C4-2B (cell line): ENCODE data around the gene OBP2A.

Source experiments
- ZFX ChIP-seq: fragments of 450-650 bp; IDR thresholded peaks from 2 replicates; pipeline ENCODE4 v1.6.1; 2017
- TF ChIP-seq, protein P1 (sequence below): fragments of 450-650 bp; conservative IDR thresholded peaks from 2 replicates; pipeline ENCODE4 v1.5.1; 2017; ENCODE audit warnings: mild to moderate bottlenecking

DNA sequence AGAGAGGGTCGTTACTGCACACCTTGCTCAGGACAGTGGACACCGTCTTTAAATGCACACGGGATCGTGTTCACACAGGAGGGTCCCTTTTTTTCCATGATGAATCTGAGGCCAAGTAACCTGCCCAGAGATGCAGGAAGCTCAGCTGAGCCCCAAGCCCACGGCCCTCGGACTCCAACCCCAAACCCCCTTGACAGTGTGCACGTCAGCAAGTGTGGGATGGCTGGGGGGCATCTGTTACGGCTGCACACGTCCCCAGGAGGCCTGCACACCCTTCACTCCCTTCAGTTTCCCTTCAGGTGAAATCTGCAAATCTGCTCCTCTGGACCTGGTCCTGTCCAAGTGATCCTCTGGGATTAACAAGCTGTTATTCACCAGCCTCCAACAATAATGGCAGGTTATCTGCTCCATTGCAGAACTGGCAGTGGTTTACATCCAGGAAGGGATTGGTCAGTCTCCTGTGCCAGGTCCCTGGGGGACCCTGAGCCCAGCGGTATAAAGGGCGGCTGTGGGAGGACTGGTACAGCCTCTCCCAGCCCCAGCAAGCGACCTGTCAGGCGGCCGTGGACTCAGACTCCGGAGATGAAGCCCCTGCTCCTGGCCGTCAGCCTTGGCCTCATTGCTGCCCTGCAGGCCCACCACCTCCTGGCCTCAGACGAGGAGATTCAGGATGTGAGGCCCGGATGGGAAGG is 24.9 kb upstream of the OBP2A start, which contains the start of gene LCN1:
- TF ChIP-seq, protein P1, sequence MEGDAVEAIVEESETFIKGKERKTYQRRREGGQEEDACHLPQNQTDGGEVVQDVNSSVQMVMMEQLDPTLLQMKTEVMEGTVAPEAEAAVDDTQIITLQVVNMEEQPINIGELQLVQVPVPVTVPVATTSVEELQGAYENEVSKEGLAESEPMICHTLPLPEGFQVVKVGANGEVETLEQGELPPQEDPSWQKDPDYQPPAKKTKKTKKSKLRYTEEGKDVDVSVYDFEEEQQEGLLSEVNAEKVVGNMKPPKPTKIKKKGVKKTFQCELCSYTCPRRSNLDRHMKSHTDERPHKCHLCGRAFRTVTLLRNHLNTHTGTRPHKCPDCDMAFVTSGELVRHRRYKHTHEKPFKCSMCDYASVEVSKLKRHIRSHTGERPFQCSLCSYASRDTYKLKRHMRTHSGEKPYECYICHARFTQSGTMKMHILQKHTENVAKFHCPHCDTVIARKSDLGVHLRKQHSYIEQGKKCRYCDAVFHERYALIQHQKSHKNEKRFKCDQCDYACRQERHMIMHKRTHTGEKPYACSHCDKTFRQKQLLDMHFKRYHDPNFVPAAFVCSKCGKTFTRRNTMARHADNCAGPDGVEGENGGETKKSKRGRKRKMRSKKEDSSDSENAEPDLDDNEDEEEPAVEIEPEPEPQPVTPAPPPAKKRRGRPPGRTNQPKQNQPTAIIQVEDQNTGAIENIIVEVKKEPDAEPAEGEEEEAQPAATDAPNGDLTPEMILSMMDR = no peak
- TF ChIP-seq ZFX = no peak
